ENCODE data around the gene LONRF2. TPM values are rescaled to one million over a fixed set of nuclear protein-coding genes. Genes with fewer than 3 reads are reported as not detected.

Gene LONRF2
- total RNA-seq, 4 donors from 2014 or later, result 0.35 to 3.1 (median 1.6) TPM

DNA sequence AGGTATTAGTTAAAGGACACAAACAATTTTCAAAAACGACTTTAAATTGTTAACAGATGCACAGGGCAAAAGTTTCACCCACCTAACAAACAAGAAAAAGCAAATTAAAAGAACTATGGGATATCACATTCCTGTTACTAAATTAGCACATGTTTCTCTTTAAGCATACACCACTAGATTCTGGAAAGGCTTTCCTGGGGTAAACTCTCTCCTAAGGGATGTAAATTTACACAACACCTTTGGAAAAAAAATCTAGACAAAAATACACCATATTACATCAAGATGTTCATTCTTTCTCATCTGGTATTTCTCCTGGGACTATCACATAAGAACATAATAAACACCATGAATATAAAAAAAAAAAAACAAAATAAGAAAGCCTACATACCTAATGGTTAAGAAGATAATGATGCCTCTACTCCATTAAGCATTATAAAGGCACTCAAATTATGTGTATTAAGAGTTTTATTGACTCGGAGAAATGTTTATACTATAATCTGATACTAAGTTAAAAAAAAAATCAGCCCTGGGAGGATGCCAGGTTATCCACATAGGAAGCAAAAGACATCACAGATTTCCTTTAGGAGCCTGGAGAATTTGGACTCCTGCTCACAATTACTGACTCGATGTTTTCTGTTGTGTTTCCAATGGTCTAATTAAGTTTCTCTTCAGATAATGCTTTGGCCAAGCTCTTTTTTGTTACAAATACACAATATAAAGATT is 97.2 kb downstream of the LONRF2 start:
- no peak overlapping the region for H3K27ac ChIP-seq
- DNase-seq, result no peak
- no peak for TF ChIP-seq POLR2A (IDR thresholded peaks at IDR 0.05)
- TF ChIP-seq, protein P1, sequence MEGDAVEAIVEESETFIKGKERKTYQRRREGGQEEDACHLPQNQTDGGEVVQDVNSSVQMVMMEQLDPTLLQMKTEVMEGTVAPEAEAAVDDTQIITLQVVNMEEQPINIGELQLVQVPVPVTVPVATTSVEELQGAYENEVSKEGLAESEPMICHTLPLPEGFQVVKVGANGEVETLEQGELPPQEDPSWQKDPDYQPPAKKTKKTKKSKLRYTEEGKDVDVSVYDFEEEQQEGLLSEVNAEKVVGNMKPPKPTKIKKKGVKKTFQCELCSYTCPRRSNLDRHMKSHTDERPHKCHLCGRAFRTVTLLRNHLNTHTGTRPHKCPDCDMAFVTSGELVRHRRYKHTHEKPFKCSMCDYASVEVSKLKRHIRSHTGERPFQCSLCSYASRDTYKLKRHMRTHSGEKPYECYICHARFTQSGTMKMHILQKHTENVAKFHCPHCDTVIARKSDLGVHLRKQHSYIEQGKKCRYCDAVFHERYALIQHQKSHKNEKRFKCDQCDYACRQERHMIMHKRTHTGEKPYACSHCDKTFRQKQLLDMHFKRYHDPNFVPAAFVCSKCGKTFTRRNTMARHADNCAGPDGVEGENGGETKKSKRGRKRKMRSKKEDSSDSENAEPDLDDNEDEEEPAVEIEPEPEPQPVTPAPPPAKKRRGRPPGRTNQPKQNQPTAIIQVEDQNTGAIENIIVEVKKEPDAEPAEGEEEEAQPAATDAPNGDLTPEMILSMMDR (IDR thresholded peaks at IDR 0.05), result no peak

DNA sequence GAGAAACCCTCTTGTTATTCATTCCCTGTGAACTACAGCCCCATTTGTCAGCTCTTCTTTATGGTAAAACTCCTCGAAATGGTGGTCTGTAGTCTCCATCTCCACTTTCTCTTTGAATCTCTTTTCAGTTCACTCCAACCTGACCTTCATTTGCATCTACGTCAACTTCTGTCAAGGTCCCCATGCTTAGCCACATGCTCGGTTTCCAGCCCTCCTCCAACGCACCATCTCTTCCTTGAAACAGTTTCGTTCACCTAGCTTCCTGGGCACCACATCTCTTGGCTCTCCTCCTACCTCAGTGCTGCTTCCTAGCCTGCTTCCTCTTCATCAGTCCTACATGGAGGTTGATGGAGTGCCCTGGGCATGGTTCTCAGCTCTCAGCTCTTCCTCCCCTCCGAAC is 98.8 kb downstream of the LONRF2 start:
- no peaks in the 10 kb centered on the region for H3K4me1 ChIP-seq
- TF ChIP-seq, protein P1 (IDR thresholded peaks at IDR 0.05), result no peak
- TF ChIP-seq POLR2A (IDR thresholded peaks at IDR 0.05), result no peak
- DNase-seq, result no peak

More for the DNA sequence above, 97.2 kb downstream of the LONRF2 start:
- no peak overlapping the region for H3K4me3 ChIP-seq
- H3K9me3 ChIP-seq, result no peaks in the 10 kb centered on the region
- no peaks in the 10 kb centered on the region for H3K27me3 ChIP-seq
- no peaks in the 10 kb centered on the region for H3K4me1 ChIP-seq
- no peaks in the 10 kb centered on the region for H3K36me3 ChIP-seq

More for the DNA sequence above, 98.8 kb downstream of the LONRF2 start:
- Histone ChIP-seq H3K4me3 (no peak overlapping the region), H3K27ac (no peak overlapping the region), H3K9me3 (no peaks in the 10 kb centered on the region), H3K36me3 (no peaks in the 10 kb centered on the region), H3K27me3 (no peaks in the 10 kb centered on the region)

Small RNA genes within 50 kb of the gene (small RNA-seq; reads per million reads assigned to genes)
- gene AC012493.2, result 0 reads per million in 2 donors

Other genes with a start within 250 kb of the LONRF2 start
- 100 to 1,000 TPM in 1 of 4 donors, 10 to 100 TPM in 2, 1 to 10 TPM in 1; 5.3 to 216 (median 12.5) TPM for gene AFF3, start 179.9 kb downstream of the LONRF2 start, total RNA-seq
- gene CHST10, start 95.2 kb upstream of the LONRF2 start, total RNA-seq, result 1 to 10 TPM in 3 of 4 donors, under 1 TPM in 1; 0.95 to 6.6 (median 2.8) TPM
- not detected for gene NMS, start 148.0 kb upstream of the LONRF2 start, total RNA-seq
- 10 to 100 TPM in 1 of 4 donors, 1 to 10 TPM in 3; 5.0 to 14.0 (median 7.3) TPM for gene PDCL3, start 240.5 kb upstream of the LONRF2 start, total RNA-seq